ENCODE results near the gene FAAP20. TPM values are rescaled to one million over a fixed set of nuclear protein-coding genes. Genes with fewer than 3 reads are reported as not detected.

The FAAP20 gene
- total RNA-seq, 1 experiment from 2014 or later, result 119 TPM

DNA sequence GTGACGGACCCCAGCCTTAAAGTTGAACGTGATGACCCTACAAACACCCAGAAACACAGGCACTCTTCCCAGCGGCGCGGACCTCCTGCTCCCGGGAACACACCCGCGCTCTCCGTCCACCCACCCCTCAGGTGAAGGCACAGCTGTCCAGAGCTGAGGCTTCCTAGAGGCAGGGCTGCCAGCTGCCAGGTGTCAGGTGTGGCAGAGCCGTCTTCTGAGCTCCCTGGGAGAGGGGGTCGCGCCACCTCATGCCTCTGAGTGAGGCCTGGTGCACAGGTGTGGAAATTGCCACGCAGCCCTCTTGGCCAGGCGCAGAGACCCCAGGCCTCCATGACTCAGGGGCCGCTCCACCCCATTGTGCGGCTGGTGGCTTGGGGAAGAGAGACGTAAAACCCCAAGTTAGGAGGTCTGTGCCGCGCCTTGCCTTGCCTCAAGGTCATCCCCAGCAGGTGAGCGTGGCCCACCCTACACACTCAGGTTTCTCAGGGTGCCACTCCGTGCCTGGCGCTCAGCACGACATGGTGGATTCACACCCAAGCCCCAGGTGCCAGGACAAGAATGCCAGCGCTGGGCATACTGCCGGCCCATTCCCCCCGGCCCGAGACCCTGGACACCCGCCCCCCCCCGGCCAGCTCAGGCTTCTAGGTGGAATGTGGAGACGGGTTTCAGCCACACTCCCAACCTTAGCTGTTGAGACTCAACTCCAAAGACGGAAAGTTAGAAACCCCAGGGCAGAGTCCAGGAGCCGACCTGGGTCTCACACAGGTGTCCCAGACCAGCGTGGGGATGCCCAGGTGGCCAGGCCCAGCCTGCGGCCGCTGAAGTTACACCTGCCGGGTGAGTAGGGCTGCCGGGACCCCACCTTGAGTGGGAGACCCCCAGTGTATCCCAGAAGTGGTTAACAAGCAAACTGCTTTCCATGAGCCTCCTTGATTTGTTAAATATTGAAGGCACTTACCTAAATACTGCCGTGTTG is 8.4 kb downstream of the FAAP20 start:
- Histone ChIP-seq H3K79me2 (ENCODE audit: insufficient read depth, low read length) (no peaks in the 10 kb centered on the region), H3T11ph (ENCODE audit: low read length) (no peak overlapping the region), H4K5ac (ENCODE audit: insufficient read length, low read depth, low read length) (no peak overlapping the region), H3K9me3 (ENCODE audit: control insufficient read depth, low read depth, low read length) (no peaks in the 10 kb centered on the region), H2AK5ac (ENCODE audit: insufficient read length, low read length) (no peak overlapping the region), H3K23ac (ENCODE audit: insufficient read length, low read depth, low read length) (no peak overlapping the region), H3K4me2 (ENCODE audit: insufficient read depth, insufficient read length, low read length) (no peak overlapping the region), H3K14ac (ENCODE audit: insufficient read depth, low read length) (no peak overlapping the region), H3K27ac (ENCODE audit: insufficient read length, low read depth, low read length) (no peak overlapping the region), H2AFZ (ENCODE audit: low read length) (no peak overlapping the region), H2BK20ac (ENCODE audit: low read depth, low read length, poor library complexity, severe bottlenecking) (no peak overlapping the region), H2BK5ac (ENCODE audit: insufficient read length, low read length) (no peak overlapping the region), H3K23me2 (ENCODE audit: insufficient read length, low read depth, low read length, poor library complexity, severe bottlenecking) (no peaks in the 10 kb centered on the region), H2BK120ac (ENCODE audit: low read depth, low read length, poor library complexity, severe bottlenecking) (no peak overlapping the region), H3K79me1 (ENCODE audit: insufficient read depth, low read depth, low read length, poor library complexity, severe bottlenecking) (no peaks in the 10 kb centered on the region), H3K4ac (ENCODE audit: low read depth, low read length) (no peak overlapping the region), H3K18ac (ENCODE audit: insufficient read length, low read depth, low read length) (no peak overlapping the region), H3K4me1 (ENCODE audit: insufficient read depth, low read length) (no peaks in the 10 kb centered on the region), H3K9ac (ENCODE audit: extremely low read depth, insufficient read length, low read length) (no peak overlapping the region), H2BK15ac (ENCODE audit: low read depth, low read length) (no peak overlapping the region), H3K27me3 (ENCODE audit: insufficient read depth, low read length) (no peaks in the 10 kb centered on the region), H4K8ac (replicated peaks; ENCODE audit: insufficient read length, low read depth, low read length) (no peak overlapping the region), H4K20me1 (ENCODE audit: control insufficient read depth, insufficient read depth, insufficient read length) (no peaks in the 10 kb centered on the region), H4K91ac (ENCODE audit: insufficient read length, low read depth, low read length) (no peak overlapping the region), H2BK12ac (ENCODE audit: insufficient read length, low read depth, low read length) (no peak overlapping the region), H3K56ac (ENCODE audit: insufficient read length, low read depth, low read length) (no peak overlapping the region)
- H3K27ac Mint-ChIP-seq, result peak overlapping the region in 1 of 3 experiments; percentile 61; a peak in 1 of 7 replicates
- H3K27me3 Mint-ChIP-seq (ENCODE audit: low read depth), result peaks cover 1% of the 10 kb centered on the region; the same call in 1 of the 2 replicates
- no peaks in the 10 kb centered on the region for H3K9me3 Mint-ChIP-seq
- no CpG with 5 or more reads among the region's 38 CpGs for WGBS (ENCODE audit: extremely low coverage, insufficient read length, low lambda C conversion rate)
- H3K4me3 Mint-ChIP-seq, result no peak overlapping the region
- TF ChIP-seq, protein P1, sequence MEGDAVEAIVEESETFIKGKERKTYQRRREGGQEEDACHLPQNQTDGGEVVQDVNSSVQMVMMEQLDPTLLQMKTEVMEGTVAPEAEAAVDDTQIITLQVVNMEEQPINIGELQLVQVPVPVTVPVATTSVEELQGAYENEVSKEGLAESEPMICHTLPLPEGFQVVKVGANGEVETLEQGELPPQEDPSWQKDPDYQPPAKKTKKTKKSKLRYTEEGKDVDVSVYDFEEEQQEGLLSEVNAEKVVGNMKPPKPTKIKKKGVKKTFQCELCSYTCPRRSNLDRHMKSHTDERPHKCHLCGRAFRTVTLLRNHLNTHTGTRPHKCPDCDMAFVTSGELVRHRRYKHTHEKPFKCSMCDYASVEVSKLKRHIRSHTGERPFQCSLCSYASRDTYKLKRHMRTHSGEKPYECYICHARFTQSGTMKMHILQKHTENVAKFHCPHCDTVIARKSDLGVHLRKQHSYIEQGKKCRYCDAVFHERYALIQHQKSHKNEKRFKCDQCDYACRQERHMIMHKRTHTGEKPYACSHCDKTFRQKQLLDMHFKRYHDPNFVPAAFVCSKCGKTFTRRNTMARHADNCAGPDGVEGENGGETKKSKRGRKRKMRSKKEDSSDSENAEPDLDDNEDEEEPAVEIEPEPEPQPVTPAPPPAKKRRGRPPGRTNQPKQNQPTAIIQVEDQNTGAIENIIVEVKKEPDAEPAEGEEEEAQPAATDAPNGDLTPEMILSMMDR (conservative IDR thresholded peaks at IDR 0.05), result no peak
- H3K4me1 Mint-ChIP-seq, result peaks cover 6 to 8% of the 10 kb centered on the region in 2 experiments; a peak in 3 of 4 replicates
- H3K36me3 Mint-ChIP-seq (ENCODE audit: insufficient read depth in 1 of 3, low read depth in 3 of 3), result peaks cover 11 to 34% (median 30%) of the 10 kb centered on the region in 3 experiments; a peak in 6 of 7 replicates
- DNase-seq, result no peak

Measured in H9 (cell line).